OCI-LY7 (cell line): Measurements from ENCODE around the gene FZD7. TPM values are rescaled to one million over a fixed set of nuclear protein-coding genes. Genes with fewer than 3 reads are reported as not detected.

Experiments
- BruUV-seq: library from RNA; stranded (reverse); fragments of 400-500 nt; replicated peaks from 2 replicates; lab custom pipeline; 2021; lab: Mats Ljungman, UMichigan
- CTCF ChIA-PET: fragments of 300-600 bp; sonication (Branson Sonifier 250); formaldehyde crosslinking; loops from one replicate; lab custom pipeline; 2022; ENCODE audit warnings: antibody characterized with exemption; ENCODE audit not compliant: unreplicated experiment; lab: Charles Lee
- POLR2A ChIA-PET: fragments of 300-600 bp; sonication (Branson Sonifier 250); formaldehyde crosslinking; loops from one replicate; lab custom pipeline; 2022; ENCODE audit warnings: antibody characterized with exemption; lab: Charles Lee
- DNase-seq: peaks from one replicate; pipeline ENCODE4 v3.0.0-alpha.2; 2015; ENCODE audit warnings: low spot score
- H2AFZ ChIP-seq: fragments of 200-600 bp; sonication (generic), shearing (Covaris generic); 2 replicates; pipeline ENCODE4 v1.6.1; 2014; ENCODE audit warnings: mild to moderate bottlenecking, antibody characterized with exemption, low read length, moderate library complexity
- H3K27ac ChIP-seq: fragments of 200-600 bp; sonication (generic); 2 replicates; pipeline ENCODE4 v1.5.1; 2014; ENCODE audit warnings: mixed run types, low read depth, mild to moderate bottlenecking, moderate library complexity, low read length, inconsistent platforms; ENCODE audit not compliant: poor library complexity, severe bottlenecking
- H3K36me3 ChIP-seq: fragments of 200-600 bp; sonication (generic); 2 replicates; pipeline ENCODE4 v1.6.1; 2014; ENCODE audit warnings: mild to moderate bottlenecking, antibody characterized with exemption, low read length, moderate library complexity, mixed read lengths; ENCODE audit not compliant: insufficient read depth
- H3K4me1 ChIP-seq: fragments of 200-600 bp; sonication (generic); 2 replicates; pipeline ENCODE4 v1.5.1; 2014; ENCODE audit warnings: mild to moderate bottlenecking, low read length; ENCODE audit not compliant: insufficient read depth, poor library complexity, severe bottlenecking
- H3K4me2 ChIP-seq: fragments of 200-600 bp; sonication (generic); 2 replicates; pipeline ENCODE4 v1.6.1; 2014; ENCODE audit warnings: mild to moderate bottlenecking, low read length
- H3K4me3 ChIP-seq: fragments of 200-600 bp; sonication (generic); 2 replicates; pipeline ENCODE4 v1.5.1; 2014; ENCODE audit warnings: mild to moderate bottlenecking, low read depth, low read length; ENCODE audit not compliant: poor library complexity, severe bottlenecking
- H3K79me2 ChIP-seq: fragments of 200-600 bp; sonication (generic); 2 replicates; pipeline ENCODE4 v1.6.1; 2016; ENCODE audit warnings: low read depth, mild to moderate bottlenecking, low read length, moderate library complexity, mixed read lengths; ENCODE audit not compliant: insufficient read depth
- H3K9me2 ChIP-seq: fragments of 200-600 bp; sonication (generic); 2 replicates; pipeline ENCODE4 v1.6.1; 2016; ENCODE audit warnings: mild to moderate bottlenecking, low read length, mixed read lengths; ENCODE audit not compliant: insufficient read depth
- H3K9me3 ChIP-seq: fragments of 200-600 bp; sonication (generic); 2 replicates; pipeline ENCODE4 v1.6.1; 2014; ENCODE audit warnings: mild to moderate bottlenecking, mixed run types, low read length, mixed read lengths
- H4K20me1 ChIP-seq: fragments of 200-600 bp; sonication (generic); 2 replicates; pipeline ENCODE4 v1.6.1; 2014; ENCODE audit warnings: mild to moderate bottlenecking, antibody characterized with exemption, low read length, moderate library complexity, mixed read lengths; ENCODE audit not compliant: insufficient read depth
- CTCF ChIP-seq: fragments of 200-600 bp; sonication (generic); conservative IDR thresholded peaks from 2 replicates; pipeline ENCODE4 v1.5.1; 2014; ENCODE audit warnings: mild to moderate bottlenecking, antibody characterized with exemption, low read length, moderate library complexity, mixed read lengths
- EZH2phosphoT487 ChIP-seq: fragments of 200-600 bp; sonication (generic); IDR thresholded peaks from 2 replicates; pipeline ENCODE4 v1.6.1; 2018; ENCODE audit warnings: low read depth, borderline replicate concordance, mild to moderate bottlenecking, mixed run types, antibody characterized with exemption, low read length, moderate library complexity, mixed read lengths
- intact Hi-C: fragments of 100-400 bp; cut with micrococcal nuclease; formaldehyde crosslinking; loops from one replicate; pipeline ENCODE4 v1.10.0; 2022; ENCODE audit not compliant: unreplicated experiment
- total RNA-seq, 2 experiments: library from RNA; depleted of rRNA in 1 of 2; stranded (reverse); fragments of >200 nt in 1 of 2; shearing (Covaris generic) in 1 of 2; gene quantifications; 2 replicates each; pipeline ENCODE4 v1.2.3, GENCODE V29; 2014 to 2022

The FZD7 gene
- total RNA-seq, 2 experiments from 2014 or later = 1.2 to 1.7 TPM

- H3K36me3 ChIP-seq = no peaks in the 10 kb centered on the region
- no peaks in the 10 kb centered on the region for H4K20me1 ChIP-seq
- BruUV-seq = no TSS peak
- TF ChIP-seq EZH2phosphoT487 (no peak), CTCF (no peak)
- ChIA-PET POLR2A (interaction anchor here (0.5 kb wide), 2 partner anchors 541 to 1268 kb away, joined by 3 read pairs; no protein-coding TSS in a partner anchor), CTCF (no interaction called here)
- no peak overlapping the region for H2AFZ ChIP-seq
- no peak overlapping the region for H3K27ac ChIP-seq
- no peak overlapping the region for H3K4me2 ChIP-seq
- no peaks in the 10 kb centered on the region for H3K9me2 ChIP-seq
- intact Hi-C loops = no loop called here
- H3K9me3 ChIP-seq = no peaks in the 10 kb centered on the region
- H3K79me2 ChIP-seq = no peaks in the 10 kb centered on the region
- no peak overlapping the region for H3K4me3 ChIP-seq
- DNase-seq = no peak
- no peaks in the 10 kb centered on the region for H3K4me1 ChIP-seq
These were observed 46.2 kb upstream of the FZD7 start for GRCh38 chr2:201987426-201987825.

GRCh38 chr2:201990069-201990468, 43.6 kb upstream of the FZD7 start:
- DNase-seq = no peak
- Histone ChIP-seq H3K4me2 (no peak overlapping the region), H3K9me2 (no peaks in the 10 kb centered on the region), H3K4me3 (no peak overlapping the region), H3K9me3 (no peaks in the 10 kb centered on the region), H3K36me3 (no peaks in the 10 kb centered on the region), H3K27ac (no peak overlapping the region), H4K20me1 (no peaks in the 10 kb centered on the region), H3K79me2 (no peaks in the 10 kb centered on the region), H3K4me1 (no peaks in the 10 kb centered on the region), H2AFZ (no peak overlapping the region)
- TF ChIP-seq CTCF = no peak
- TF ChIP-seq EZH2phosphoT487 = no peak
- intact Hi-C loops = no loop called here
- no TSS peak for BruUV-seq
- POLR2A ChIA-PET = no interaction called here
- CTCF ChIA-PET = no interaction called here

GRCh38 chr2:201992960-201993359, 40.7 kb upstream of the FZD7 start:
- H3K4me3 ChIP-seq = no peak overlapping the region
- H2AFZ ChIP-seq = no peak overlapping the region
- POLR2A ChIA-PET = no interaction called here
- CTCF ChIA-PET = no interaction called here
- H3K9me3 ChIP-seq = no peaks in the 10 kb centered on the region
- H3K4me1 ChIP-seq = no peaks in the 10 kb centered on the region
- no TSS peak for BruUV-seq
- H3K79me2 ChIP-seq = no peaks in the 10 kb centered on the region
- no peaks in the 10 kb centered on the region for H4K20me1 ChIP-seq
- no peak overlapping the region for H3K4me2 ChIP-seq
- no peak for DNase-seq
- intact Hi-C loops = no loop called here
- H3K9me2 ChIP-seq = no peaks in the 10 kb centered on the region
- no peak overlapping the region for H3K27ac ChIP-seq
- H3K36me3 ChIP-seq = no peaks in the 10 kb centered on the region
- TF ChIP-seq EZH2phosphoT487 (no peak), CTCF (no peak)
